K562 (cell line): ENCODE data around the gene PTGES3. TPM values are rescaled to one million over a fixed set of nuclear protein-coding genes. Genes with fewer than 3 reads are reported as not detected.

Experiments used
- ATAC-seq: fragments of 200-7000 bp; cut with Tn5 transposase; 3 replicates; pipeline ENCODE4 v1.9.1; 2020; ENCODE audit warnings: moderate library complexity
- BruUV-seq: library from RNA; stranded (reverse); fragments of 400-500 nt; replicated peaks from 2 replicates; lab custom pipeline; 2021; lab: Mats Ljungman, UMichigan
- CTCF ChIA-PET: fragments of 300-600 bp; formaldehyde crosslinking; extraction: SDS; loops from one replicate; lab custom pipeline; 2021; ENCODE audit warnings: low intra/inter-chr PET ratio; lab: Yijun Ruan, JAX
- POLR2A ChIA-PET: fragments of 300-600, 350-650 bp; sonication (Branson Sonifier 250); formaldehyde crosslinking; extraction: SDS; loops from one replicate; lab custom pipeline; 2021; ENCODE audit warnings: antibody characterized with exemption, inconsistent platforms; lab: Yijun Ruan, JAX
- DNase-seq, 4 experiments: peaks; one replicate each; pipeline versions ENCODE4 v3.0.0 to v3.0.0-alpha.2; 2011 to 2018; ENCODE audit warnings: low spot score in 3 of 4, mixed read lengths in 3 of 4; ENCODE audit errors: extremely low read depth in 1 of 4
- FAIRE-seq: peaks from 2 replicates; lab custom pipeline; 2011; peaks lifted over from hg19 to GRCh38; lab: Jason Lieb, UNC
- H2AFZ ChIP-seq: 2 replicates; pipeline ENCODE4 v1.6.0; 2011; ENCODE audit warnings: low read depth, low read length, control low read depth, inconsistent platforms
- H3K27ac ChIP-seq: fragments of 200-600 bp; 3 replicates; pipeline ENCODE4 v1.8.0; 2011; ENCODE audit warnings: low read depth, mild to moderate bottlenecking, control low read depth, inconsistent platforms, low read length, moderate library complexity, mixed read lengths; ENCODE audit errors: extremely low read depth
- H3K27me3 ChIP-seq, 2 experiments: fragments of 300-600 bp in 1 of 2; 2 replicates in 1 of 2; 3 replicates in 1 of 2; pipeline versions ENCODE4 v1.6.0 to v1.8.0; 2011; ENCODE audit warnings: inconsistent platforms in 2 of 2, low read length in 2 of 2, mild to moderate bottlenecking in 1 of 2, mixed read lengths in 1 of 2, moderate library complexity in 1 of 2; ENCODE audit not compliant: control insufficient read depth in 2 of 2, insufficient read depth in 2 of 2
- H3K36me3 ChIP-seq: fragments of 300-600 bp; 3 replicates; pipeline ENCODE4 v1.8.0; 2011; ENCODE audit warnings: mild to moderate bottlenecking, low read length, inconsistent platforms; ENCODE audit not compliant: control insufficient read depth, insufficient read depth
- H3K4me1 ChIP-seq, 2 experiments: fragments of 200-600 bp in 1 of 2; replicated peaks in 1 of 2; 2 replicates in 1 of 2; 3 replicates in 1 of 2; pipeline versions ENCODE4 v1.5.1 to v1.8.0; 2011; ENCODE audit warnings: inconsistent platforms in 2 of 2, low read length in 2 of 2, mild to moderate bottlenecking in 1 of 2, mixed read lengths in 1 of 2, moderate library complexity in 1 of 2; ENCODE audit not compliant: control insufficient read depth in 2 of 2, insufficient read depth in 2 of 2
- H3K4me2 ChIP-seq: 2 replicates; pipeline ENCODE4 v1.6.1; 2011; ENCODE audit warnings: low read length, control low read depth, inconsistent platforms, mixed read lengths; ENCODE audit not compliant: insufficient read depth
- H3K4me3 ChIP-seq: fragments of 200-600 bp; sonication (generic), shearing (Covaris generic); 2 replicates; pipeline ENCODE4 v1.5.1; 2016; ENCODE audit warnings: control low read depth, inconsistent platforms
- H3K79me2 ChIP-seq: fragments of 200-600 bp; 3 replicates; pipeline ENCODE4 v1.8.0; 2011; ENCODE audit warnings: low read length, inconsistent platforms; ENCODE audit not compliant: control insufficient read depth, insufficient read depth
- H3K9ac ChIP-seq, 2 experiments: 2 replicates each; pipeline versions ENCODE4 v1.6.0 to v1.6.1; 2011; ENCODE audit warnings: low read depth in 2 of 2, low read length in 2 of 2, control low read depth in 1 of 2, inconsistent platforms in 1 of 2, mild to moderate bottlenecking in 1 of 2, mixed read lengths in 1 of 2; ENCODE audit not compliant: insufficient read depth in 1 of 2
- H3K9me1 ChIP-seq: one replicate; pipeline ENCODE4 v1.6.0; 2011; ENCODE audit warnings: inconsistent platforms, mild to moderate bottlenecking, low read length, moderate library complexity; ENCODE audit not compliant: control insufficient read depth, insufficient read depth
- H3K9me3 ChIP-seq: replicated peaks from 2 replicates; pipeline ENCODE4 v1.5.1; 2011; ENCODE audit warnings: low read depth, low read length, inconsistent platforms; ENCODE audit not compliant: control insufficient read depth, insufficient read depth
- H4K20me1 ChIP-seq: replicated peaks from 2 replicates; pipeline ENCODE4 v1.6.1; 2011; ENCODE audit warnings: low read length, inconsistent platforms, mixed read lengths; ENCODE audit not compliant: control insufficient read depth, insufficient read depth
- ADNP ChIP-seq: fragments of 200-800 bp; sonication (Bioruptor generic); IDR thresholded peaks from 2 replicates; pipeline ENCODE4 v1.6.1; 2016; ENCODE audit warnings: missing genetic modification characterization, missing compliant biosample characterization
- CBFA2T2 ChIP-seq: fragments of 450-650 bp; conservative IDR thresholded peaks from 2 replicates; pipeline ENCODE4 v1.6.1; 2017; ENCODE audit warnings: mild to moderate bottlenecking
- DNMT1 ChIP-seq: fragments of 450-650 bp; IDR thresholded peaks from 2 replicates; pipeline ENCODE4 v1.6.1; 2016; ENCODE audit warnings: antibody characterized with exemption, mild to moderate bottlenecking
- FOXK1 ChIP-seq: sonication (generic); formaldehyde crosslinking; IDR thresholded peaks from 2 replicates; pipeline ENCODE4 v1.8.0; 2022; ENCODE audit warnings: missing genetic modification reagents, mild to moderate bottlenecking, borderline replicate concordance
- RFX7 ChIP-seq: fragments of 250-450 bp; sonication (Bioruptor Pico); IDR thresholded peaks from 2 replicates; pipeline ENCODE4 v1.5.1; 2021; ENCODE audit warnings: mild to moderate bottlenecking
- SIN3B ChIP-seq: fragments of 450-650 bp; IDR thresholded peaks from 2 replicates; pipeline ENCODE4 v1.6.1; 2017; ENCODE audit warnings: low read depth, mild to moderate bottlenecking, moderate library complexity
- ZNF75A ChIP-seq: fragments of 450-650 bp; formaldehyde crosslinking; IDR thresholded peaks from 2 replicates; pipeline ENCODE4 v1.4.0; 2020; ENCODE audit warnings: mild to moderate bottlenecking
- ZSCAN29 ChIP-seq: fragments of 450-650 bp; IDR thresholded peaks from 2 replicates; pipeline ENCODE4 v1.6.1; 2017
- WGBS: fragments of 100-300 bp; shearing (Covaris generic); methylation state at CpG from one replicate; pipeline ENCODE4 v1.1.6; 2016; ENCODE audit warnings: low coverage, mixed read lengths; ENCODE audit not compliant: insufficient coverage; ENCODE audit errors: missing lambda C conversion rate; 5-methylcytosine and 5-hydroxymethylcytosine counted together
- in situ Hi-C: fragments of 300-500 bp; cut with MboI; formaldehyde crosslinking; loops from 4 replicates; pipeline ENCODE4 v1.15.0; 2018; ENCODE audit warnings: inconsistent platforms, mixed read lengths
- intact Hi-C: fragments of 100-400 bp; cut with micrococcal nuclease; formaldehyde crosslinking; loops from 2 replicates; pipeline ENCODE4 v1.14.2; 2022
- polyA plus RNA-seq, 8 experiments: library from polyadenylated mRNA; depleted of rRNA in 4 of 8; stranded (reverse) in 5 of 8; unstranded in 3 of 8; fragments of >200 nt; fragmentation: Nextera tagmentation in 2 of 8; fragmentation: Illumina TruSeq in 1 of 8; extraction: Ambion mirVana in 2 of 8; extraction: Trizol in 1 of 8; gene quantifications; 2 replicates each; pipeline versions ENCODE4 v1.2.1 to v1.2.3, GENCODE V29; 2011 to 2014; ENCODE audit warnings: inconsistent platforms in 1 of 8, missing spikeins in 1 of 8
- total RNA-seq, 7 experiments: library from RNA; depleted of rRNA in 6 of 7; stranded (reverse); fragments of >200 nt in 6 of 7; fragmentation: Illumina TruSeq in 2 of 7; extraction: Trizol in 2 of 7; gene quantifications; 2 replicates each; pipeline versions ENCODE4 v1.2.1 to v1.2.3, GENCODE V29; 2011 to 2021; ENCODE audit warnings: low replicate concordance in 1 of 7
- TF ChIP-seq, protein P1 (sequence below): fragments of 450-650 bp; IDR thresholded peaks from 2 replicates; pipeline ENCODE4 v1.6.1; 2018; ENCODE audit not compliant: partially characterized antibody
- TF ChIP-seq, protein P2 (sequence below): sonication (generic); formaldehyde crosslinking; IDR thresholded peaks from 2 replicates; pipeline ENCODE4 v1.8.0; 2023; ENCODE audit warnings: mild to moderate bottlenecking, missing genetic modification reagents

Gene PTGES3
- total and polyA plus RNA-seq, 9 of the 15 experiments (the other 6 are each of a cell fraction or from before 2014, with no cell fraction given): 163 to 501 (median 213) TPM

DNA sequence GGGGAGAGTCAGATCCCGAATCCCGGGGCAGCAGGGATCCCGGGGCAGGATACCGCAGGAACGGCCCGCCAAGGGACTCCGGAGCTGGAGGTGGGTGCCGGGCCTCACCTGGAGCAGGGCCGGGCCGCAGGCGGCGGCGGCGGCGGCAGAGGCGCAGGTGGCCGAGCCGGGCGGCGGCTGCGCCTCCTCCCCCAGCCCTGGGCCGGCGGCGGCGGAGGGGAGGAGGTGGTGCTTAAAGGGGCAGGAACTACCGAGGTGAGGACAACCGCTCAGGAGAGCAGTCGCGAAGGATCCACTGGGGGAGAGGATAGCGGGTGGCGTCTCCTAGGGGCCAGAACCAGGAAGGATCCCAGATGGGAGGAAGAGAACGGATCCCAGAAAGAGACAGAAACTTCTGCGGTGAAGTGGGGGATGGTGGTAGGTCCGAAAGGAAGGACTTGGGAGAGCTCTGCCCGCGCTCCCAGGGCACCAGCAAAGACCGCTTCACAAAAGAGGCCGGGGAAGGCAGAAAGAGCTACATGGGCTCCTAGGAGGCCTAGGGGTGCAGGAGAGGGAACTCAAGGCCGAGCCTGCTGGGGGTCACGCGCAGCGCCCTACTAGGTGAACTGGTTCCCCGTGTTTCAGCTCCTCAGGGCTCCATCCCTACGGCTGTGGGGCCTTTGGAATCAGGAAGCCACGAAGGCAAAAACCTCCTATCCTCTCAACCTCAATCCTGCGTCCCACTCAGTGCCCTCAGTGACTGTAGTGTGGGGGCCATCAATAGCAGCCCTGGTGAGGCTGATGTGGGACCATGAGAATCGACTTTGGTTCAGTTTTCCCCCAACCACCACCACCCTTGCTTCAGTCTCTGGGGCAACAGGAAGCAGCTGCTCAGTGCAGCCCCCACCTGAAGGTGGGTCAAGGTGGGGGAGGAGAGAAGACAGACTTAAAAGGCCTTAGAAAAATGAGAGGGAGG is 53.0 kb downstream of the PTGES3 start:
- in situ Hi-C loops (no loop called here), intact Hi-C loops (loop anchor here (5.0 to 10.0 kb wide), 5 partner anchors 117 to 518 kb away; partner anchors contain the start of genes APOF, NAB2, PRIM1 and RPL41)
- Histone ChIP-seq H3K4me2 (peak overlapping the region; percentile 96), H3K9me1 (no peaks in the 10 kb centered on the region), H3K4me3 (peak overlapping the region; percentile 85), H3K9me3 (no peaks in the 10 kb centered on the region), H3K4me1 (peaks cover 37 to 42% of the 10 kb centered on the region in 2 experiments), H3K79me2 (peaks cover 62% of the 10 kb centered on the region), H4K20me1 (no peaks in the 10 kb centered on the region), H3K27ac (peak overlapping the region; percentile 86), H3K27me3 (no peaks in the 10 kb centered on the region), H3K9ac (peak overlapping the region; percentile 74 to 94), H3K36me3 (peaks cover 36% of the 10 kb centered on the region), H2AFZ (peak overlapping the region; percentile 92)
- ChIA-PET POLR2A (interaction anchor here (0.6 to 3.4 kb wide), 12 partner anchors 8 to 121 kb away, joined by 3 to 42 read pairs (median 6); partner anchors contain the start of genes ATP5F1B and NACA), CTCF (interaction anchor here (0.6 to 2.4 kb wide), 4 partner anchors 35 to 122 kb away, joined by 3 to 10 read pairs (median 4); no protein-coding TSS in a partner anchor)
- FAIRE-seq (peak; percentile 35), ATAC-seq (peak; percentile 65), DNase-seq (peak; percentile 76 to 93 (median 84))
- 4% methylated on average over 17 of the region's 47 CpGs for WGBS
- BruUV-seq: TSS peak; percentile 70
- TF ChIP-seq, protein P1, sequence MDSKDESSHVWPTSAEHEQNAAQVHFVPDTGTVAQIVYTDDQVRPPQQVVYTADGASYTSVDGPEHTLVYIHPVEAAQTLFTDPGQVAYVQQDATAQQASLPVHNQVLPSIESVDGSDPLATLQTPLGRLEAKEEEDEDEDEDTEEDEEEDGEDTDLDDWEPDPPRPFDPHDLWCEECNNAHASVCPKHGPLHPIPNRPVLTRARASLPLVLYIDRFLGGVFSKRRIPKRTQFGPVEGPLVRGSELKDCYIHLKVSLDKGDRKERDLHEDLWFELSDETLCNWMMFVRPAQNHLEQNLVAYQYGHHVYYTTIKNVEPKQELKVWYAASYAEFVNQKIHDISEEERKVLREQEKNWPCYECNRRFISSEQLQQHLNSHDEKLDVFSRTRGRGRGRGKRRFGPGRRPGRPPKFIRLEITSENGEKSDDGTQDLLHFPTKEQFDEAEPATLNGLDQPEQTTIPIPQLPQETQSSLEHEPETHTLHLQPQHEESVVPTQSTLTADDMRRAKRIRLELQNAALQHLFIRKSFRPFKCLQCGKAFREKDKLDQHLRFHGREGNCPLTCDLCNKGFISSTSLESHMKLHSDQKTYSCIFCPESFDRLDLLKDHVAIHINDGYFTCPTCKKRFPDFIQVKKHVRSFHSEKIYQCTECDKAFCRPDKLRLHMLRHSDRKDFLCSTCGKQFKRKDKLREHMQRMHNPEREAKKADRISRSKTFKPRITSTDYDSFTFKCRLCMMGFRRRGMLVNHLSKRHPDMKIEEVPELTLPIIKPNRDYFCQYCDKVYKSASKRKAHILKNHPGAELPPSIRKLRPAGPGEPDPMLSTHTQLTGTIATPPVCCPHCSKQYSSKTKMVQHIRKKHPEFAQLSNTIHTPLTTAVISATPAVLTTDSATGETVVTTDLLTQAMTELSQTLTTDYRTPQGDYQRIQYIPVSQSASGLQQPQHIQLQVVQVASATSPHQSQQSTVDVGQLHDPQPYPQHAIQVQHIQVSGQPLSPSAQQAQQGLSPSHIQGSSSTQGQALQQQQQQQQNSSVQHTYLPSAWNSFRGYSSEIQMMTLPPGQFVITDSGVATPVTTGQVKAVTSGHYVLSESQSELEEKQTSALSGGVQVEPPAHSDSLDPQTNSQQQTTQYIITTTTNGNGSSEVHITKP: no peak
- TF ChIP-seq DNMT1: no peak
- TF ChIP-seq, protein P2, sequence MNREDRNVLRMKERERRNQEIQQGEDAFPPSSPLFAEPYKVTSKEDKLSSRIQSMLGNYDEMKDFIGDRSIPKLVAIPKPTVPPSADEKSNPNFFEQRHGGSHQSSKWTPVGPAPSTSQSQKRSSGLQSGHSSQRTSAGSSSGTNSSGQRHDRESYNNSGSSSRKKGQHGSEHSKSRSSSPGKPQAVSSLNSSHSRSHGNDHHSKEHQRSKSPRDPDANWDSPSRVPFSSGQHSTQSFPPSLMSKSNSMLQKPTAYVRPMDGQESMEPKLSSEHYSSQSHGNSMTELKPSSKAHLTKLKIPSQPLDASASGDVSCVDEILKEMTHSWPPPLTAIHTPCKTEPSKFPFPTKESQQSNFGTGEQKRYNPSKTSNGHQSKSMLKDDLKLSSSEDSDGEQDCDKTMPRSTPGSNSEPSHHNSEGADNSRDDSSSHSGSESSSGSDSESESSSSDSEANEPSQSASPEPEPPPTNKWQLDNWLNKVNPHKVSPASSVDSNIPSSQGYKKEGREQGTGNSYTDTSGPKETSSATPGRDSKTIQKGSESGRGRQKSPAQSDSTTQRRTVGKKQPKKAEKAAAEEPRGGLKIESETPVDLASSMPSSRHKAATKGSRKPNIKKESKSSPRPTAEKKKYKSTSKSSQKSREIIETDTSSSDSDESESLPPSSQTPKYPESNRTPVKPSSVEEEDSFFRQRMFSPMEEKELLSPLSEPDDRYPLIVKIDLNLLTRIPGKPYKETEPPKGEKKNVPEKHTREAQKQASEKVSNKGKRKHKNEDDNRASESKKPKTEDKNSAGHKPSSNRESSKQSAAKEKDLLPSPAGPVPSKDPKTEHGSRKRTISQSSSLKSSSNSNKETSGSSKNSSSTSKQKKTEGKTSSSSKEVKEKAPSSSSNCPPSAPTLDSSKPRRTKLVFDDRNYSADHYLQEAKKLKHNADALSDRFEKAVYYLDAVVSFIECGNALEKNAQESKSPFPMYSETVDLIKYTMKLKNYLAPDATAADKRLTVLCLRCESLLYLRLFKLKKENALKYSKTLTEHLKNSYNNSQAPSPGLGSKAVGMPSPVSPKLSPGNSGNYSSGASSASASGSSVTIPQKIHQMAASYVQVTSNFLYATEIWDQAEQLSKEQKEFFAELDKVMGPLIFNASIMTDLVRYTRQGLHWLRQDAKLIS (CRISPR knock-in tag): peak; percentile 34; the same call in 1 of the 2 replicates
- no peak for TF ChIP-seq ADNP
- TF ChIP-seq RFX7 (CRISPR knock-in tag): no peak
- TF ChIP-seq FOXK1 (CRISPR knock-in tag): no peak
- TF ChIP-seq CBFA2T2: no peak
- TF ChIP-seq SIN3B: peak; percentile 35; the same call in 1 of the 2 replicates
- no peak for TF ChIP-seq ZNF75A (CRISPR knock-in tag)
- no peak for TF ChIP-seq ZSCAN29
